HPDE6-E6E7 (cell line): ENCODE data around the gene EHF.
"Not testable (repeated sequence)": the region's sequence is repeated elsewhere in the genome, so short reads cannot be mapped to it uniquely, and the experiment has no call there.

Experiments
- DNase-seq: peaks from one replicate; pipeline ENCODE4 v3.0.0; 2011; ENCODE audit warnings: missing footprints; ENCODE audit errors: extremely low spot score

EHF gene

DNA sequence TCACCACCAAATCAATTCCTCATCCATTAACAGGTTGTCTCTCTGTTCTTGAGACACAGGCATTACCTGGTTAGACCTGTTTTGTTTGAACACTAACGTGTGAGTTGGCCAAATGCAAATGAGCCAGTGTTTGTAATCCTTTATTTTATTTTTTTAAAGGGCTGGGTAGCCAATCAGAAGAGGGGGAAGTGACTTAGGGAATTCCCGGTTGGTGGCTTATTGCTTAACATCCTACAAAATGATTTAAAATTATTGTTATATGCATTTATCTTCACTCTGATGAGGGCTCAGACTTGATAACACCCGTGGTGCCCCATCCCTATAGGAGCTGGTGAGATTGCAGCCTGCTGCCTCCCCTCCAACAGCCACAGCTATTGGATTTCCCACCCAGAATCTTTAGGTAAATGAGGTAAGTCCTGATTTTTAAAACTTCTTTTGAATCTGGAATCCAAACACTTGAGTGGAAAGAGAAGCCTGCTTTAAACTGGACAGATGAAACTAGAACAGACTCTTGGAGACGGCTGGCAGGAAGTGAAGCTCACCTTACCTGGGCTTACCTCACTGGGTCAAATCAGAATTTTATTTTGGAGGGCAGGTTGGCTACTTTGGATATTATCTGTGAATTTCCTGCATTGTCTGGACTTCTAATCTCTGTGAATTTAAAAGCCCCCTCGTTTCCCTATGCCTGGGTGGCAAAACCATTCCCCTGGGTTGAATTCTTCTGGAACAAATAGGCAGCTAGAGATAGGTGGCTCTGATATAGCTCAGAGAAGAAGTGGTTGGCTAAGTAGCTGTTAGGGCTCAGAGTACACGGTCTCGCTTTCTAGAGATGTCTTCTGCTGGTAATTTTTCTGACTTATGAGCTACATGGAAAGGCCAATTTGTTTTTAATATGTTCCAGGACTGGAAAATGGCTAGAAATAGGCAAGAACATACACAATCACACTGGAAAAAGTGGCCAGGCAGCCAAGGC is at the start of gene EHF:
EHF (plus strand) TSS at position 274 of the 973 bp plus-strand sequence. CDS start 21,538 bp downstream, outside the sequence.
- peak; percentile 89 for DNase-seq

DNA sequence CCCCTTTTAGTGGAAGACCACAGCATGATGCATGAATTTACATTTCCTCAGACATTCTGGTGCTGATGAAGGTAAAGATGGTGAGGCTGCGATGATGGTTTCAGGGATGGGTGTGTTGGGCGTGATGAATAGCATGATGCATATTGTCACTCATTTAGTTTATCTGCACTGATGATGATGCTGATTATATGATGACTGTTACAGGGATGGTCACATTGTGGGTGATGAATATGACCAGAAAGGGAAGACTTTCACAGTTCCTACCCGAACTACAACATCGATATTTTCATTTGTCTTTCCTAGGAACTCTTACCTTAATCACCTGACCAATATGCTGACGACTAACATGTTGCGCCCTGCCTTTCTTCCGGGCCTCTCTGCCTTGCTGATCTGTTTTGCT is 47.4 kb upstream of the EHF start:
- no peak for DNase-seq

DNA sequence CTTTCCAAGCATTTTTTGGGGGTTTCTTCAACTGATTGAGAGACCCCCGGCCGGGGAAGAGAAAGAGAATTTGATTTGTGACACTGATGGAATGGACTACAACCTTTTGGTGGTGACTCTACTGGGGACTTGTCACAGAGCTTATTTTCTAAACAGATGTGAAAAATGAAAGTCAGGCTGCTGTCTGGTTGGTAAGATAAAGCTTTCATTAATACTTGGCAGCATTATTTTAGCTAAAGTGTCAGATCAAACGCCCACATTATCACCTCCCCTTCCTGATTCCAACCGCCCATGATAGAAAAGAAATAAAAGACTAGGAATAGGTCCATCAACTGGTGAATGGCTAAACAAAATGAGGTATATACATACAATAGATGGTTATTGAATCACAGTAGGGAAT is 45.6 kb upstream of the EHF start:
- DNase-seq: no peak

GRCh38 chr11:34575671-34576070 is 45.2 kb upstream of the EHF start:
- DNase-seq: no peak

DNA sequence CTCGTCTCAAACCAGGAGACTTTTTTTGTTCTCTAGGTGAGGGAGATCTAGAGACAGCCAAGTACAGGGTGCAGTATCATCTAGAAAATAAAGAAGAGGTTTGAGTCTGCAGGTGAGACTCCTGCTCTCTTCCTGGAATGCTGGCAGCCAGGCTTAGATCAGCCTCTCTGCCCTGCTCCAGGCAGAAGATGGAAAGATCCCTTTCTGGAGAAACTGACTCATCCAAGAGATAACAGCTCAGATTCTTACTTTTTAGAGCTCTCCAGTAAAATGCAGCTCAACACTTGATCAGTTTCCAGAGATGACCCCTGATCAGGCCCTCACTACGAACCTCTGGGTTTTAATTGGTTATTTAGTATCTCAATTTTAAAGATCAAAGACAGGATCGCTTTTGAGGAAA is 44.6 kb upstream of the EHF start:
- DNase-seq: no peak

- DNase-seq: no peak
Measured at GRCh38 chr11:34583818-34584217, 37.1 kb upstream of the EHF start.

GRCh38 chr11:34585304-34585734 is 35.6 kb upstream of the EHF start:
- DNase-seq: no peak

DNA sequence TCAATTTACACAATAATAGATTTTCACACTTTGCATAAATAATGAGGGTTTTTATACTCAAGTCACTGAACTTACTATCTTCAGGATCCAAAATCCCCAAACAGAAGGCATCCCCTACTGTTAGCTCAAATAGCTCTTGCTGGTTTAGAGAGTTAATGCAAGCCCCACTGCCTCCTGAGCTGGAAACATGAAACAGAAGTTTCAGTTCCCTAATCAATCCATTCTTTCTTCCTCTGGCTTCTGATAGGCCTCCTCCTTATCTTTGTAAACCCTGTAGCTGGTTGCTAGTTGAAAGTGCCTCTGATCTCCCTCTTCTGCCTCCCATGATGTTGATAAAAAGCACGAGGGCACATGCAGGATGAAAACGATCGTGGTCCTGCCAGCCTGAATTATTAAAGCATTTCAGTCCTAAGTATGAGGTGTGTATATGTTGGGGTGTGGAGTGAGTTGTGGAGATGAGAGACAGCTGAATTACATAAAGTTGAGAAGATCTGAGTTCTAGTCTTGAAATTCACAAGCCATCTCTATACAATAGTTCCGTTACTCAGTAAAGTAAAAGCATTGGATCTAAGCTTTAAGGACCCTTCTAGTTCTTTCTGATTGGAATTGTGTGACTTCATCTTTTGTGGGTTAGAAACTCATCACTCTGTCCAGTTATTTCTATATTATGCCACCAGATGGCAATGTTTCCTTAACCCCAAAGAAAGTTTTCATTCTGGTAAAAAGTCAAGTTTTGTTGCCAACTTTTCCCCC is 35.0 kb upstream of the EHF start:
- DNase-seq: no peak

DNA sequence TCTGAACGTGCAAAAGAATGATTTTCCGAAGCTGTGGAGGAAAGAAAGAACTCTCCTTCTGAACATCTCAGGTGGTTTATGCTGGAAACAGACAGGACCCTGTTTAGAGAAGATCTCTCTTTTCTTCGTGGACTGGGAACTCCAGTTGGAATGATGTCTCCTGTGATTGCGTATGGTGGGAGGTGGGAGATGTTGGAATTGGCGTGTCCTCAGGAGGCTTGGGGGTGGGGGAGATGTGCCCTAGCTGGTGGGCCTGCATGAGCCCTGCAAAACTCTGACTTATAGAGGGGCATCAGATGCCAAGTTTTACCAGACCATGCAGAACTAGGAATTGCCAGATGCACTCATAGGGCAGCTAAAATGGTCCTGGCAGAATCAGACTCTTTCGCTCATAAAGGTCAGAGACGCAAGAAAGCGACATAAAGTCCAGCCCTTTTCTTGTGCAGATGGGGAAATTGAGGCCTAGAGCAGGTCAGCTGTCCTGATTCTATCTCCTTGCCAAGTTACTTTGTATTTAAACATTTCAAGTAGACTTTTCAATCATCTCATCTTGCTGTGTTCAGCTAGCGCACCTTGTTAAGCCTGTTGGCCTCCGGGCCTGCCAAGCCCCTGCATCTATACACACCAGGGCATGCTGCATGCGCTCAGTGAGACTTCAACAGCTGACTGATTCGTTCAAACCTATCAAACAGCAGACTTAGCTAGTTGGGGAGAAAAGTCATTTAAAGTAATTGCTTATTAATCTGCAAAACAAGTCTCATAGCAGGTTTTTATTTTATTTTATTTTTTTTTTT is 34.2 kb upstream of the EHF start:
- DNase-seq: no peak

- DNase-seq: no peak
Measured at GRCh38 chr11:34587282-34587677, 33.6 kb upstream of the EHF start.

GRCh38 chr11:34588023-34588422 is 32.9 kb upstream of the EHF start:
- no peak for DNase-seq

DNA sequence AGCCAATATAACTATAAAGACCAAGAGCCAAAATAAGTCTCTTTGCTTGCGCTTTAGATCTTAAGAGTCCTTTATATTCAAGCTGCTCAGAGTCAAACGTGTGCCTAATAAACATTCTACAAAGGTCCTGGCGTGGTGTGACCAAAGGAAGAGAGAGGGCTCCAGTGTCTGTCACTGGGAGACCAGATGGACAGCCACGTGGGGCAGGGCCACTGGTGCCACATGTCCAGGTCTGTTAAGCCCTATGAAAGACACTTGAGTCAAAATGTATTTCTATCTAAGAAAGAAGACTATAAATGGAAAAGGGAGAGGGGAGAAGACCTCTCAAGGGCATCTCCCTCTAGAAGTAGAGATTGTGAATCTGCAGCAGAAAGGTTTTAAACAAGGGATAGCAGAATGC is 32.2 kb upstream of the EHF start:
- no peak for DNase-seq

DNA sequence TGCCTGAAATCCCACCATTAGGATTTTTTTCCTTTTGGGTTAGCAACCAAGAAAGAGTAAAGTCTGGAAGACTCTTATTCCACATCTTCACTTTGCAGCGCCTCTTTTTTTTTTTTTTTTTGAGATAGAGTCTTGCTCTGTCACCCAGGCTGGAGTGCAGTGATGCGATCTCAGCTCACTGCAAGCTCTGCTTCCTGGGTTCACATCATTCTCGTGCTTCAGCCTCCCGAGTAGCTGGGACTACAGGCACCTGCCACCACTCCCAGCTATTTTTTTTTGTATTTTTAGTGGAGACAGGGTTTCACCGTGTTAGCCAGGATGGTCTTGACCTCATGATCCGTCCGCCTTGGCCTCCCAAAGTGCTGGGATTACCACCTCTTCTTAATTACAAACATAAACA is 31.7 kb upstream of the EHF start:
- DNase-seq: not testable (repeated sequence)

DNA sequence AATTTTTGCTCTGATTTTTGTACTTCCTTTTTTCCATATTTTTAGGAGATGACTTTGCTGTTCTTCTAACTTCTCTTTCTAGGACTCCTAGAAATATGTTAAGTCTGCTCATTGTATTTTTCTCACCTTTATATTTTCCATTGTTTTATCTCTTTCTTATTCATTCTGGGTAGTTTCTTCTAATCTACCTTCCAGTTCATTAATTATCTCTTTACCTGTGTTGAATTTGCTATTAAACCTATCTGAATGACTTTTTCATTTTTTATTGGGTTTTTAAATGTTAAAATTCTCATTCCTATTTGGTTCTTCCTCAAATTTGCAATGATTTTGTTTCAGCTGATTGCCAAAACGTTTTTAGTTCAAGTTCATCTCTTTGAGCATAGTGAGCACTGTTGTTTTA is 27.8 kb upstream of the EHF start:
- DNase-seq: no peak

DNA sequence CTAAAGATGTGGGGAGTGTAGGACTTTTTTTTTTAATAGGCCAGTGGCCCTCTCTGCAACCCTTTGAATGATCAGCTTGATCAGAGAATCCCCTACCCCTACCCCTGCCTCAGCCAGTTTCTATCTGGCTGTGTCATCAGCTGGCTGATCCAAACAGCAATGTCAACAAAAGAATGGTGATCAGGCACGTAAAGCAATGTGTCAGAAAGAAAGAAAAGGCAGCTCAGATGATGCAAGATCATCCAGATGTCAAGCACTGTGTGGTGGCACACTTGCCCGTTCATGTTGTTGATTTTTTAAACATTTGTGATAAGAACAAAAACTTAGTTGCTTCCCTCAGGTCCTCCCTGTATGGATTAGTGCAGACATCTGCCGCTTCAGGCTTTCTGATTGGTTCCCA is 26.3 kb upstream of the EHF start:
- DNase-seq: no peak

- DNase-seq: no peak
Measured at GRCh38 chr11:34595391-34595790, 25.5 kb upstream of the EHF start.

DNA sequence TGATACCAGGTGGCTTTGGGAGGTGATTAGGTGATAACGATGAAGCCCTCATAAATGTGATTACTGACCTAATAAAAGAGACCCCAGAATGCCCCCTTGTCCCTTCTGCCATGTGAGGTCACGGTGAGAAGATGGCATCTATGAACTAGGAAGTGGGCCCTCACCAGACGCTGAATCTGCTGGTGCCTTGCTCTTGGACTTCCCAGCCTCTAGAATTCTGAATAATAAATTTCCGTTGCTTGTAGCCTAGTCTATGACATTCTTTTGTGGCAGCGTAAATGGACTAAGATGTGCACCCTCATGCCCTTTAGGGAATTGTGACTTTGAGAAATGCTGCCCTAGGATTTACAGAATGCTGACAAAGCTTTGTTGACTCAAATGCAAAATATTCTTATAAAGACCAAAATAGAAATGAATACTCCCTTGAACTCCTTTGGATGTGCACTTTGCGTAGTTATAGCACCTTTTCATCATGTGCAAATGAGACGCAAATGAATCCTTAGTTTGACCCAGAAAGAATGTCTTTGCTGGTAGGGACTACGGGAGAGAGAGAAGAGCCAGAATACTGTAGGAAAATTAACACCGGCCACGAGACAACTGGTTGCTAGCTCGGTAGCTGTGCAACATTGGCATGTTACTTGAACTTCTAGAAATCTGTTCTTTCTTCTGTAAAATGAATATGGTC is 24.8 kb upstream of the EHF start:
- DNase-seq: no peak

DNA sequence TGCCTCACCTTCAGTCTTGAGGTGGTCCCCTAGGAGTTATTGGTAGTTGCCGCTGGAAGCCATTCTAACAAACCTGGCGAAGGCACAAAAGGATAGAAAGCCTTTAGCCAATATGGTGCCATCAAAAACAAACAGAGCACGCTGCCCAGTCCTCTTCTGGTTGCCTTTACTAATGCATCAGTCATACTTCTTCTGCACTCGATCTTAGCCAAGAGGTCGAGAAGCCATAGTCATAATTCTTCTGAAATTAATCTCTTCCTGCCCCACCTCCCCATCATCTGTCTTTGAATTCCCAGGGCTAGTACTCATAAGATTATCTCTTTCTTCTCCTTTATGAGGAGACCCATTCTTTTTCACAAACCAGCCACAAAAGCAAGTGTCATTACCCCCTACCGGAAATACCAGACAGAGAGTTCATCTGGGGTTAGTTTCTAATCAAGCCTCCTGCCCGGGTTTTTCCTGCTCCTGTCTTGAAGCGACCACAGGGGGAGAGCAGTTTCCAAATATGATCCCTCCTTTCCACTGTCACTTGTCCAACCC is 21.4 kb upstream of the EHF start:
- peak; percentile 86 for DNase-seq

DNA sequence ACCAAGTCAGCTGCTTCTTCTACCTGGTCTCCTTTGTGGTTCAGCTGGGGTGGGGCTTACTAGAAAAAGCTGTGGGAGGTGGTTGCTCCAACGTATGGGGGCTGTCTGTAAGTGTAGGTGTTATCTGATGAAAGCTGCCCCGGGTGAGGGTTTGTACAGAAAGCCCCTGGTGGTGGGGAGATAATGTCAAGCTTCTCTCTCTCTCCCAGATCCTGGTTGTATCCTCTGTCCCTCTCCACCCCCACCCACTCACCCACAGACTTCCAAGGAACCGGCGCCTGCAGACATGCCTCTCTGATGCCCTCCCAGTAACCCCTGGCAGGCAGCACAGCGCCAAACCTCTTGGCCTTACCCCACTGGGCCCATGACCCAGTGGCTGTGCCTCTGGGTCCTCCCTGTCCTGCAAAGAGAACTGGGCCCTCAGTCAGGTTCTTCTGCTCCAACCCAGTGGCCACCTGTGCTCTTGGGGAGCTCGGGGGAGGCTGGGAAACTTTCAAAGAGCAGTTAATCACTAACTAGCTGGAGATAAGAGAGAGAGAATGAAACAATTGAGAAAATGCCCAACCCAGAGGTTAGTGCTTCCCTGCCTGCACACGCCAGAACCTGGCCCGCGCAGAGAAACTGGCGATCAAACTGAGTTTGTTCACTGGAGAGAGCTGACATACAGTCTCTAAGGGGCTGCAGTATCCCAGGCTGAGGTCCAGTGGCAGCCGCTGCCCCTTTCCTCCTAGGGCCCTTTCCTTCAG is 20.4 kb upstream of the EHF start:
- DNase-seq: no peak

DNA sequence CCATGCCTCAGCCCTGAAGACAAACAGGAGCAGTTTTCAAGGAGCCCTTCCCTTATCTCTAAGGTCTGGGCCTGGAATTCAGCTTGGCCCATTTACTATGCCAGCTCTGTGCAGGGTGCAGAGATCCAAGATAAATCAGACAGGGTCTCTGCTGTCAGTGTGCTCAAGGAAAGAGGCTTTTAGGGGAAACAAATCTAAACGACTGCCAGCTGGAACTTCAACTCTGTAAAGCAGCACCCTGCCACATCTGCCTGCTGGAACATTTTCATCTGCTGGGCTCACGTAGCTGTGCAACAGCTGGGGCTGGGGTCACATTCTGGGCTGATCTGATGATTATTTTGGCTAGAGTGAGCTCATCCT is 19.8 kb upstream of the EHF start:
- no peak for DNase-seq

DNA sequence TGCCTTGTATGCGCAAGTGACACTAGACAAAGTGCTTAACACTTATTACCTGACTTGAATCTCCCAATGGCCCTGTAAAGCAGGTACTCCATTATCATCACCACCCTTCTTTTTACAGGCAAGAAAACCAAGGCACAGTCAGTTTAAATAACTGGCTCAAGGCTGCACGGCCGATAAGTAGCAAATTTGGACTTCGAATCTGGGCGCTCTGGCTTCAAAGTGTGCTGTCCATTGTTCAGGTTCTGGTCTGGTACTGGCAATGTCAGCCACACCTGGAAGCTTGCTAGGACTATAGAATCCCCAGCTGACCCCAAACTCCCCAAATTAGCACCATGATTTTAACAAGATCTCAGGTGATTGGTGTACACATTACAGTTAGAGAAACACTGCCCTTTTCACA is 19.3 kb upstream of the EHF start:
- no peak for DNase-seq
